HG03095 (cell line): ENCODE measurements around the gene KDF1.

Experiments
- ATAC-seq: cut with Tn5 transposase; IDR thresholded peaks from one replicate; pipeline ENCODE4 v1.9.1; 2021; ENCODE audit warnings: moderate library complexity; ENCODE audit not compliant: unreplicated experiment

Gene KDF1

GRCh38 chr1:26915204-26915842 is 44.9 kb downstream of the KDF1 start:
- no peak for ATAC-seq

- ATAC-seq, result no peak
These were observed 46.3 kb downstream of the KDF1 start, which contains the start of gene NR0B2 for GRCh38 chr1:26913754-26914619. Gene NR0B2, minus strand, starts transcription at chr1:26913975. Its CDS starts 35 bp downstream, at chr1:26913940.

GRCh38 chr1:26913389-26913753 is 46.9 kb downstream of the KDF1 start:
- no peak for ATAC-seq

- ATAC-seq, result no peak
These were observed 48.1 kb downstream of the KDF1 start for GRCh38 chr1:26912147-26912490.

- no peak for ATAC-seq
These were observed 48.7 kb downstream of the KDF1 start for GRCh38 chr1:26911399-26912146.

- no peak for ATAC-seq
These were observed 49.7 kb downstream of the KDF1 start for GRCh38 chr1:26910343-26911160.

- no peak for ATAC-seq
These were observed 50.3 kb downstream of the KDF1 start for GRCh38 chr1:26909951-26910342.

GRCh38 chr1:26907071-26907917 is 53.0 kb downstream of the KDF1 start:
- ATAC-seq, result no peak

GRCh38 chr1:26900815-26901511 is 59.3 kb downstream of the KDF1 start:
- ATAC-seq, result no peak

GRCh38 chr1:26900001-26900814 is 60.1 kb downstream of the KDF1 start, which contains the start of gene GPATCH3:
Gene GPATCH3, minus strand, starts transcription at chr1:26900467. Its CDS starts 25 bp downstream, at chr1:26900442.
- no peak for ATAC-seq
